ENCODE measurements around the gene ROBO2. TPM values are rescaled to one million over a fixed set of nuclear protein-coding genes. Genes with fewer than 3 reads are reported as not detected.

The ROBO2 gene
- total RNA-seq, 2 experiments from 2014 or later = not detected

DNA sequence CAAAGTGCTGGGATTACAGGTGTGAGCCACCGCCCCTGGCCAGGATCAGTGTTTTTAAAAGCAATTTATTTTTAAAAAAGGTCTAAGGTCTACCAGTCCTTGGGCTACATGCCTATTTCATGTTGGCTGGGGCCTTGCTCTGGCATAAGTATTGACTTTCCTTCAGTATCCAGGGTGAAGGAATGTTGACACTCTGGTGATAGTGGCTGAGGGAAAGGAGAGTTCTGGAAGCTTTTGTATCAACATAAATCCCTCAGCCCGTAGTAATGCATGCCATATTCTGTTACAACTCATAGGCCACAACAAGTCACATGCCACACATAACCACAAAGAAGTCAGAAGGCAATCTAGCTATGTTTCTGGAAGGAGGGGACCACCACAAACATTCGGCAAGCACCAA lies 273.9 kb downstream of the ROBO2 start:
- H3K27me3 Mint-ChIP-seq = no peaks in the 10 kb centered on the region
- no peak overlapping the region for H3K4me3 Mint-ChIP-seq
- ChIA-PET POLR2A (no interaction called here), CTCF (no interaction called here)
- no peaks in the 10 kb centered on the region for H3K36me3 Mint-ChIP-seq
- H3K4me1 Mint-ChIP-seq (ENCODE audit: low read depth) = no peaks in the 10 kb centered on the region
- H3K27ac Mint-ChIP-seq = no peak overlapping the region
- no peak for DNase-seq
- H3K9me3 Mint-ChIP-seq = peaks cover 11% of the 10 kb centered on the region
- intact Hi-C loops (cut with micrococcal nuclease) = no loop called here

DNA sequence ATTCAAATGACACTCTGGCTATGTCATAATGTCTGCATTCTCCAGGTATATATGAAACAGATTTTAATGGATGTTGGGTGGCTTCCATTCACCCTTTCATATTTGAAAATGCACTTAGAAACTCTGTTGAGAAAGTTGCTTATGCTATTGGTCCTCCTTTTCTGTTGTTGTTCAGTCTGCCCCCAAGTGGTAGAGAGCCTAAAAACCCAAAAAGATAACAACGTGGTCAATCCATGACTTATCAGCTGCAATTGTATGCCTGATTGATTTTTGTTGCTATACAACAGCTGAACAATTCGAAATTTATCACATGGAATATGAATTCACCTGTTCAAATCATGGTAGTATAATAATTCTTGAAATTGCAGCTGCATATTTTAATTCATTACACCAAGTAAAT lies 279.8 kb downstream of the ROBO2 start:
- H3K27me3 Mint-ChIP-seq = no peaks in the 10 kb centered on the region
- H3K9me3 Mint-ChIP-seq = peaks cover 5% of the 10 kb centered on the region
- DNase-seq = no peak
- H3K4me1 Mint-ChIP-seq (ENCODE audit: low read depth) = no peaks in the 10 kb centered on the region
- no peaks in the 10 kb centered on the region for H3K36me3 Mint-ChIP-seq
- H3K4me3 Mint-ChIP-seq = no peak overlapping the region
- intact Hi-C loops (cut with micrococcal nuclease) = no loop called here
- no peak overlapping the region for H3K27ac Mint-ChIP-seq
- ChIA-PET POLR2A (no interaction called here), CTCF (interaction anchor here (1.7 kb wide), 1 partner anchor 14 kb away, joined by 4 read pairs; no protein-coding TSS in a partner anchor)

DNA sequence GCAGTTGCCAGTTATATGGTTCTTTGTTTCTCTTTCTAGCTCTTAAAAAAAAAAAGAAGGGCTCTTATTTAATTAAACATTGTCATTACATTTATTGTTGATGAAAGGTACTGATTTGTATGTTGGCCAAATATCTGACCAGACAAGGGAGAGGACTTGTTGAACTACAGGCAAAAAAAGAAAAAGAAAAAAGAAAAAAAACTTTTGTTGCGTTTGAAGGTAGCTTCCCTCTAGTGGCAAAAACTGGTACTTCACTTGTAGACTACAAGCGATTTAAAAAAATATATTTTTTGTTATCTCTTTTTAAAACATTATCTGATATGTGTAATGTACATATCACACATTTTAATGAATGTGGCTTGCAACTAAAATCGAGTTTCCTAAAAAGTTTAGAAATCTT lies 280.6 kb downstream of the ROBO2 start:
- POLR2A ChIA-PET = no interaction called here
- Mint-ChIP-seq H3K9me3 (peaks cover 5% of the 10 kb centered on the region), H3K4me1 (ENCODE audit: low read depth) (no peaks in the 10 kb centered on the region), H3K36me3 (no peaks in the 10 kb centered on the region), H3K4me3 (no peak overlapping the region), H3K27ac (no peak overlapping the region), H3K27me3 (no peaks in the 10 kb centered on the region)
- no peak for DNase-seq
- intact Hi-C loops (cut with micrococcal nuclease) = no loop called here
- CTCF ChIA-PET = interaction anchor here (0.7 to 1.7 kb wide), 2 partner anchors 13 to 23 kb away, joined by 4 to 5 read pairs; no protein-coding TSS in a partner anchor

DNA sequence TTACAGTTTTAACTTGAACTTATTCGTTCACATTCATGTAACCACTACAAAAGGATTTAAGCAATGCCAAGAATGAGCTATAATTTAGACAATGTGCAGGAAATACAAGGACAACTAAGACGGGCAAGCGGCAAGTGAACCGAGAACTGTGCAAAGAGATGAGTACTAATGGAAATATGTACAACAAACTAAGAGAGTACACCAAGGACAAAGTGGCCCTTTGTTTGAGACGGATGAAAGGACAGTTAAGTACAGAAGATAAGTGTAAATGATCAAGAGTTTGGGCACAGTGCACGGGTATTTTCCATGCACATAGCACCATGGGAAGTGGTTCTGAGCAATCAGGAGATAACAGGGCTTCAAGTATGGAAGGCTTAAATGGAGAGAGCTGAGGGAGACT lies 281.7 kb downstream of the ROBO2 start:
- Mint-ChIP-seq H3K27me3 (no peaks in the 10 kb centered on the region), H3K27ac (no peak overlapping the region), H3K4me1 (ENCODE audit: low read depth) (no peaks in the 10 kb centered on the region), H3K36me3 (no peaks in the 10 kb centered on the region), H3K9me3 (peaks cover 5% of the 10 kb centered on the region), H3K4me3 (no peak overlapping the region)
- DNase-seq = no peak
- ChIA-PET CTCF (no interaction called here), POLR2A (no interaction called here)
- intact Hi-C loops (cut with micrococcal nuclease) = no loop called here

DNA sequence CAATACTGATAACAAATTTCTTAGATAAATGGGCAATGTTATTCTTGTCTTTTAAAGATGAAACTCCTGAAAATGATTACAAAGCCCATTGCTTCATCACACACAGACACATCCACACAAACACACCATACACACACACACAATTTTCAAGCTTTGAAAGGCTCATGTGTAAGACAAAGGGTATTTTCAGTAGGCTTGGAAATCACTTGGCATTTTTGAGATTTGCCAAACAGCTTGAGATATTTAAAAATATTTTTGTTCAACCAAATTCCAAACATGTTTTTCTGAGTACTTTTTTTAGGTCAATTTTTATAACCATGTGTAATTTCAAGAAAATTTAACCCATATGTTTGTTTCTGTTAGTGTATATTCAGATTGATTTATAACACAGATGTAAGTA lies 283.7 kb downstream of the ROBO2 start:
- H3K4me1 Mint-ChIP-seq (ENCODE audit: low read depth) = no peaks in the 10 kb centered on the region
- H3K36me3 Mint-ChIP-seq = no peaks in the 10 kb centered on the region
- no peak for DNase-seq
- ChIA-PET CTCF (no interaction called here), POLR2A (no interaction called here)
- intact Hi-C loops (cut with micrococcal nuclease) = no loop called here
- no peaks in the 10 kb centered on the region for H3K27me3 Mint-ChIP-seq
- no peak overlapping the region for H3K4me3 Mint-ChIP-seq
- H3K27ac Mint-ChIP-seq = no peak overlapping the region
- H3K9me3 Mint-ChIP-seq = peaks cover 5% of the 10 kb centered on the region

DNA sequence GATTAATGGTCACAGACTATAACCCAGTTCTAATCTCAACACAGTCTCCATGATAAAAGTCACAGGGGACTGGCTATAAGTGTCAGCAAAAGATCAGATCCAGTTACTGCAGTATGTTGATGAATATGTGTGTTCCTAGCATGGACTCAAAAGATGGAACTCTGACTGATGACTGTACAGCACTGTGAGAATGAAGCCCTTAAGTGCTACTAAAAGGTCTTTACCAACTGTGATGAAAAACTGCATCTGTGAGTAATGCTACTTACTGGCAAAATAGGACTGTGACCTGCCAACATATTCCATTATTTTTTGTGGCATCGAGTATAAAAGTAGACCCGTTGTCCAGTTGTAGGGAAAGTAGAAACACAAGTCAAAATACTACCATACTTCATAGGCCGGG lies 284.2 kb downstream of the ROBO2 start:
- Mint-ChIP-seq H3K27me3 (no peaks in the 10 kb centered on the region), H3K4me1 (ENCODE audit: low read depth) (no peaks in the 10 kb centered on the region), H3K36me3 (no peaks in the 10 kb centered on the region), H3K4me3 (no peak overlapping the region), H3K27ac (no peak overlapping the region), H3K9me3 (peaks cover 5% of the 10 kb centered on the region)
- intact Hi-C loops (cut with micrococcal nuclease) = no loop called here
- DNase-seq = no peak
- ChIA-PET CTCF (no interaction called here), POLR2A (no interaction called here)

- Mint-ChIP-seq H3K27ac (no peak overlapping the region), H3K4me3 (no peak overlapping the region), H3K9me3 (peaks cover 4% of the 10 kb centered on the region), H3K36me3 (no peaks in the 10 kb centered on the region), H3K27me3 (no peaks in the 10 kb centered on the region), H3K4me1 (ENCODE audit: low read depth) (no peaks in the 10 kb centered on the region)
- CTCF ChIA-PET = no interaction called here
- POLR2A ChIA-PET = no interaction called here
- DNase-seq = no peak
- intact Hi-C loops (cut with micrococcal nuclease) = no loop called here
These were observed 285.4 kb downstream of the ROBO2 start for GRCh38 chr3:77325280-77325679.

DNA sequence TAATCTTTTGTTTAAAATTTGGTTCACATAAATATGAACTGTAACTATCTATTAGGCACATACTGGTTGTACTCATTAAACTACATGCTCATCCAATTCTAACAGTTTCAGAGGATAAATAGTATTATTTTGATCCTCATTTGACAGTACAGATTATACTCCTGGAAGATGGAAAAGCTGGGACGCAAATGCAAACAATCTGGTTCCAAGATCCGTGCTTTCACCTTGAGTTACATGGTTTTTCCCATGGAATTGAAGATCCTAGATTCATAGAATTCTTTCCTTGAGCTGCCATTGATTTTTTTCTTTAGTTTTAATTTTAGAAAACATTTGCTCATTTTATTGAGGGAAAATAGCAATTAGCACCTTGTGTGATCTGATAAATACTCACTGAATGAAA lies 285.8 kb downstream of the ROBO2 start:
- no peak for DNase-seq

DNA sequence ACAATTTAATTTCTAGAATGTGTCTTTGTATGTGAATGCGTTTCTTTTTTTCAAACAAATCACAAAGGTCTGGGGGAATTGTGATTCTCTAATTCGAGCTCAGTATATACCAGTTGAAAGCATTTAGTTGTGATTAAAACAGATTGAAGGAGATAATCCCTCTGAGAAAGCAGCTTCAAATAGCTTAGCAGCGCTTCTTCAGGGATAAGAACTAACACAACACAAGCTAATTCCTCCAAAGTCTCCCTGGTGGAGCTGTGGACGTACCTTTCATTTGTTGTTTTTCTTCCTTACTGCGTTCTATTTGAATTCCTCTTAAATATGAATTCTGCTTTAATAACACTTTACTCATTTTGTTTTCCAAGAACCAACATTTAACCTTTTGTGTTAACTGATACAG lies 286.7 kb downstream of the ROBO2 start:
- Mint-ChIP-seq H3K4me1 (ENCODE audit: low read depth) (no peaks in the 10 kb centered on the region), H3K4me3 (no peak overlapping the region), H3K36me3 (no peaks in the 10 kb centered on the region), H3K27me3 (no peaks in the 10 kb centered on the region), H3K9me3 (peaks cover 4% of the 10 kb centered on the region), H3K27ac (no peak overlapping the region)
- POLR2A ChIA-PET = no interaction called here
- no peak for DNase-seq
- CTCF ChIA-PET = no interaction called here
- intact Hi-C loops (cut with micrococcal nuclease) = no loop called here

More for the DNA sequence above, 285.8 kb downstream of the ROBO2 start:
- no peak overlapping the region for H3K4me3 Mint-ChIP-seq
- H3K4me1 Mint-ChIP-seq (ENCODE audit: low read depth) = no peaks in the 10 kb centered on the region
- intact Hi-C loops (cut with micrococcal nuclease) = no loop called here
- POLR2A ChIA-PET = no interaction called here
- no peaks in the 10 kb centered on the region for H3K27me3 Mint-ChIP-seq
- H3K9me3 Mint-ChIP-seq = peaks cover 4% of the 10 kb centered on the region
- H3K27ac Mint-ChIP-seq = no peak overlapping the region
- H3K36me3 Mint-ChIP-seq = no peaks in the 10 kb centered on the region
- CTCF ChIA-PET = no interaction called here

DNA sequence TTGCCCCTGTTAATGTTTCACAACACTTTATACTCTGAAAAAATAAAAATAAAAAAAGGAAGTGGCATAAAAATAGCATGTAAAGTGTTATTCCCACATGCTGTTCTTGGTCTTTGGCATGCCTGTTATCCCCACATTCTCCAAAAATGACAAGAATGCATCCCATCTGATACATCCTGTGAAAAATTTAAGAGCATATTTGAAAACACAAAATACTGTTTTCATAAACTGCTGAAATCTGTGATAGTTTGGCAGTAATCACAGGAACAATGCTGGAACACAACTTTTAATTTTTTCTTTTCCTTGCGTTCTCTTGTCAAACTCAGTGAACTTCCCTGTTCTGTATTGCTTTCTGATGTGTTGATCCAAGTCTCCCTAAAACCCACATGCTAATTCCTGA lies 288.8 kb downstream of the ROBO2 start:
- H3K4me3 Mint-ChIP-seq = no peak overlapping the region
- no peak for DNase-seq
- ChIA-PET POLR2A (no interaction called here), CTCF (no interaction called here)
- no peaks in the 10 kb centered on the region for H3K4me1 Mint-ChIP-seq (ENCODE audit: low read depth)
- H3K36me3 Mint-ChIP-seq = no peaks in the 10 kb centered on the region
- no peak overlapping the region for H3K27ac Mint-ChIP-seq
- peaks cover 6% of the 10 kb centered on the region for H3K9me3 Mint-ChIP-seq
- intact Hi-C loops (cut with micrococcal nuclease) = no loop called here
- H3K27me3 Mint-ChIP-seq = no peaks in the 10 kb centered on the region

- Mint-ChIP-seq H3K4me3 (no peak overlapping the region), H3K9me3 (peaks cover 6% of the 10 kb centered on the region), H3K27ac (no peak overlapping the region), H3K36me3 (no peaks in the 10 kb centered on the region), H3K27me3 (no peaks in the 10 kb centered on the region), H3K4me1 (ENCODE audit: low read depth) (no peaks in the 10 kb centered on the region)
- intact Hi-C loops (cut with micrococcal nuclease) = no loop called here
- no peak for DNase-seq
- POLR2A ChIA-PET = no interaction called here
- CTCF ChIA-PET = no interaction called here
These were observed 289.2 kb downstream of the ROBO2 start for GRCh38 chr3:77329116-77329515.

- no peaks in the 10 kb centered on the region for H3K4me1 Mint-ChIP-seq (ENCODE audit: low read depth)
- no peak for DNase-seq
- no peak overlapping the region for H3K27ac Mint-ChIP-seq
- CTCF ChIA-PET = no interaction called here
- intact Hi-C loops (cut with micrococcal nuclease) = no loop called here
- H3K4me3 Mint-ChIP-seq = no peak overlapping the region
- peaks cover 9% of the 10 kb centered on the region for H3K9me3 Mint-ChIP-seq
- no peaks in the 10 kb centered on the region for H3K36me3 Mint-ChIP-seq
- no peaks in the 10 kb centered on the region for H3K27me3 Mint-ChIP-seq
- POLR2A ChIA-PET = no interaction called here
These were observed 298.3 kb downstream of the ROBO2 start for GRCh38 chr3:77338195-77338594.

GRCh38 chr3:77342027-77342426 lies 302.1 kb downstream of the ROBO2 start:
- Mint-ChIP-seq H3K36me3 (no peaks in the 10 kb centered on the region), H3K27ac (no peak overlapping the region), H3K27me3 (no peaks in the 10 kb centered on the region), H3K4me3 (no peak overlapping the region), H3K4me1 (ENCODE audit: low read depth) (no peaks in the 10 kb centered on the region), H3K9me3 (peaks cover 13% of the 10 kb centered on the region)
- POLR2A ChIA-PET = no interaction called here
- CTCF ChIA-PET = no interaction called here
- intact Hi-C loops (cut with micrococcal nuclease) = no loop called here
- no peak for DNase-seq

DNA sequence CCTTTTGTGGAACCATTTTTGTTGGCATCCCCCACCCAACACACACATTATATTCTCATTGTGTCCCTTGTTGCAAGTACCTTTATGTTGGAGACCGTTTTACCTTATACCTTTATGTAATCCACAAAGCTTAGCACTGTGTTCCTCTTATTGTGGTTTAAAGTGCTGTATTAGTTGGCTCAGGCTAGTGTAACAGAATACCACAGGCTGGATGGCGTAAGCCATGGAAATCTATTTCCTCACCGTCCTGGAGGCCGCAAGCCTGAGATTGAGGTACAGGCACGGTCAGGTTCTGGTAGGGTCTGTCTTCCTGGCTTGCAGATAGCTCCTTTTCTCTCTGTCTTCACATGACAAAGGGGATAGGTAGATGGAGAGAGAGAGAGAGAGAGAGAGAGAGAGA lies 302.8 kb downstream of the ROBO2 start:
- intact Hi-C loops (cut with micrococcal nuclease) = no loop called here
- DNase-seq = no peak
- POLR2A ChIA-PET = no interaction called here
- no peaks in the 10 kb centered on the region for H3K36me3 Mint-ChIP-seq
- no peaks in the 10 kb centered on the region for H3K27me3 Mint-ChIP-seq
- H3K9me3 Mint-ChIP-seq = peaks cover 18% of the 10 kb centered on the region
- H3K27ac Mint-ChIP-seq = no peak overlapping the region
- H3K4me1 Mint-ChIP-seq (ENCODE audit: low read depth) = no peaks in the 10 kb centered on the region
- CTCF ChIA-PET = no interaction called here
- H3K4me3 Mint-ChIP-seq = no peak overlapping the region

Data from activated CD4-positive, alpha-beta memory T cell treated with anti-CD3 and anti-CD28 coated beads for 36 hours (primary cell).